Kidney epithelial cell (primary cell): Measurements from ENCODE around the gene GNAI3. TPM values are rescaled to one million over a fixed set of nuclear protein-coding genes. Genes with fewer than 3 reads are reported as not detected.

Experiments
- DNase-seq: peaks from one replicate; pipeline ENCODE4 v3.0.0-alpha.2; 2010; ENCODE audit warnings: low read depth
- H3K27me3 ChIP-seq: 2 replicates; pipeline ENCODE4 v1.6.0; 2011; ENCODE audit warnings: low read length; ENCODE audit not compliant: control insufficient read depth, insufficient read depth
- H3K36me3 ChIP-seq: 2 replicates; pipeline ENCODE4 v1.5.1; 2011; ENCODE audit warnings: low read length; ENCODE audit not compliant: control insufficient read depth, insufficient read depth
- H3K4me3 ChIP-seq: 2 replicates; pipeline ENCODE4 v1.5.1; 2011; ENCODE audit warnings: low read depth, mild to moderate bottlenecking, control low read depth, low read length
- total RNA-seq: library from RNA; depleted of rRNA; stranded (reverse); fragments of >200 nt; gene quantifications from 2 replicates; pipeline ENCODE4 v1.2.3, GENCODE V29; 2015
- TF ChIP-seq, protein P1 (sequence below): IDR thresholded peaks from 2 replicates; pipeline ENCODE4 v1.5.1; 2011; ENCODE audit warnings: mild to moderate bottlenecking, moderate library complexity, low read length, control low read depth, inconsistent platforms; ENCODE audit not compliant: insufficient read depth, poor library complexity, severe bottlenecking

The GNAI3 gene
- total RNA-seq, 1 donor from 2014 or later, result 11.9 TPM

- TF ChIP-seq, protein P1, sequence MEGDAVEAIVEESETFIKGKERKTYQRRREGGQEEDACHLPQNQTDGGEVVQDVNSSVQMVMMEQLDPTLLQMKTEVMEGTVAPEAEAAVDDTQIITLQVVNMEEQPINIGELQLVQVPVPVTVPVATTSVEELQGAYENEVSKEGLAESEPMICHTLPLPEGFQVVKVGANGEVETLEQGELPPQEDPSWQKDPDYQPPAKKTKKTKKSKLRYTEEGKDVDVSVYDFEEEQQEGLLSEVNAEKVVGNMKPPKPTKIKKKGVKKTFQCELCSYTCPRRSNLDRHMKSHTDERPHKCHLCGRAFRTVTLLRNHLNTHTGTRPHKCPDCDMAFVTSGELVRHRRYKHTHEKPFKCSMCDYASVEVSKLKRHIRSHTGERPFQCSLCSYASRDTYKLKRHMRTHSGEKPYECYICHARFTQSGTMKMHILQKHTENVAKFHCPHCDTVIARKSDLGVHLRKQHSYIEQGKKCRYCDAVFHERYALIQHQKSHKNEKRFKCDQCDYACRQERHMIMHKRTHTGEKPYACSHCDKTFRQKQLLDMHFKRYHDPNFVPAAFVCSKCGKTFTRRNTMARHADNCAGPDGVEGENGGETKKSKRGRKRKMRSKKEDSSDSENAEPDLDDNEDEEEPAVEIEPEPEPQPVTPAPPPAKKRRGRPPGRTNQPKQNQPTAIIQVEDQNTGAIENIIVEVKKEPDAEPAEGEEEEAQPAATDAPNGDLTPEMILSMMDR, result no peak
- Histone ChIP-seq H3K4me3 (no peak overlapping the region), H3K36me3 (no peaks in the 10 kb centered on the region), H3K27me3 (no peaks in the 10 kb centered on the region)
- no peak for DNase-seq
Observed at GRCh38 chr1:109569323-109569722, 20.9 kb downstream of the GNAI3 start.

GRCh38 chr1:109570414-109570813 is 22.0 kb downstream of the GNAI3 start:
- TF ChIP-seq, protein P1, result no peak
- Histone ChIP-seq H3K4me3 (no peak overlapping the region), H3K27me3 (no peaks in the 10 kb centered on the region), H3K36me3 (no peaks in the 10 kb centered on the region)
- DNase-seq, result no peak

DNA sequence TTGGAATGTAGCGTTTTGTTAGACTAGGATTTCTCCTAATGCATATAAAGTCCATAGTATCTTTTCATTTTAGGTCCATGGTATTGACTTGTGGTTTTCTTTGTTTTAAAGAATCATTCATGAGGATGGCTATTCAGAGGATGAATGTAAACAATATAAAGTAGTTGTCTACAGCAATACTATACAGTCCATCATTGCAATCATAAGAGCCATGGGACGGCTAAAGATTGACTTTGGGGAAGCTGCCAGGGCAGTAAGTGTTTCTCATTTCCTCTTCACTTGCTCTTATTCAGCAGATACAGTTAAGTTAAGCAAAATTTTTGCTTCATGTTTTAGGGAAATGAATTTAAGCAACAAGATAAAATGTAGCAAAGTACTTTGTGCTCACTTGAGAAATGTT is 25.4 kb downstream of the GNAI3 start:
- DNase-seq, result no peak
- Histone ChIP-seq H3K4me3 (no peak overlapping the region), H3K27me3 (no peaks in the 10 kb centered on the region), H3K36me3 (no peaks in the 10 kb centered on the region)
- TF ChIP-seq, protein P1, result no peak

DNA sequence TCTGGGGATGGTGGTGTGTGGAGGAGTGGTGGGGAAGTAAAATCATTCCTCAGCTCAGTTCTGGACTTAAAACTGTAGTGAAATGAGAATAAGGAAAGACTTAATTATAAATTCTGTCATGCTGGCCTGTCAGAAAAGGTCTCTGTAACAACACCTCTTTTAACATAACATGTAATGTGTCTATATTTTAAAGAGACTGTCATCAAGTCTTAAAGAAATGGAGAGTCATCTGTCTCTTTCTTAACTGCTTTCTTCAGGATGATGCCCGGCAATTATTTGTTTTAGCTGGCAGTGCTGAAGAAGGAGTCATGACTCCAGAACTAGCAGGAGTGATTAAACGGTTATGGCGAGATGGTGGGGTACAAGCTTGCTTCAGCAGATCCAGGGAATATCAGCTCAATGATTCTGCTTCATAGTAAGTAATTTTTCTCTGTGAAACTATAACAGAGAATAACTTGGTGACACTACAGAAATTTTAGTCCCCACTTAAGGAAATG is 30.6 kb downstream of the GNAI3 start:
- no peak for DNase-seq
- no peaks in the 10 kb centered on the region for H3K27me3 ChIP-seq
- no peak overlapping the region for H3K4me3 ChIP-seq
- no peaks in the 10 kb centered on the region for H3K36me3 ChIP-seq
- TF ChIP-seq, protein P1, result no peak

GRCh38 chr1:109579491-109579890 is 31.1 kb downstream of the GNAI3 start:
- DNase-seq, result no peak
- no peaks in the 10 kb centered on the region for H3K27me3 ChIP-seq
- H3K4me3 ChIP-seq, result no peak overlapping the region
- H3K36me3 ChIP-seq, result no peaks in the 10 kb centered on the region
- TF ChIP-seq, protein P1, result no peak

DNA sequence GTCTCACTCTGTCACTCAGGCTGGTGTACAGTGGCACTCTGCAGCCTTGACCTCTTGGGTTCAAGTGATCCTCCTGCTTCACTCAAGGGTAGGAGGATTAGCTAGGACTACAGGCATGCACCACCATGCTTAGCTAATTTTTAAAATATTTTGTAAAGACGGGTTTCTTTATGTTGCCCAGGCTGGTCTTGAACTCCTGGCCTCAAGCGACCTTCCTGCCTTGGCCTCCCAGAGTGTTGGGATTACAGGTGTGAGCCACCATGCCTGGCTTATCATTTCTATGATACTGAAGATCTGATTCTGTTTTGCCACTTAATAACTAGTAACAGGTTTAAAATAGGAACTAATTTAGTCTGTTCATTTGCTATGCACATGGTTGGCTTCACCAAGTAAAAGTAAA is 33.6 kb downstream of the GNAI3 start:
- Histone ChIP-seq H3K27me3 (no peaks in the 10 kb centered on the region), H3K36me3 (no peaks in the 10 kb centered on the region), H3K4me3 (no peak overlapping the region)
- TF ChIP-seq, protein P1, result no peak
- DNase-seq, result no peak
